Gastrocnemius medialis (tissue), 4 donors: ENCODE results near the gene GLI3. TPM values are rescaled to one million over a fixed set of nuclear protein-coding genes. Genes with fewer than 3 reads are reported as not detected.

Source experiments
- ATAC-seq, 2 donors: fragments of 150-250 bp; one replicate each; pipeline ENCODE4 v1.9.1; 2016
- DNase-seq, 2 donors: peaks; one replicate each; pipeline ENCODE4 v3.0.0-alpha.2; 2019
- H3K27ac ChIP-seq, 4 donors: fragments of 200-600 bp; sonication (generic); 1 replicate in 1 of 4; 2 replicates in 3 of 4; pipeline ENCODE4 v1.5.1; 2016 to 2018; ENCODE audit warnings: mild to moderate bottlenecking in 2 of 4, moderate library complexity in 1 of 4
- H3K27me3 ChIP-seq, 3 donors: fragments of 200-600 bp; sonication (generic) in 2 of 3; 1 replicate in 1 of 3; 2 replicates in 2 of 3; pipeline versions ENCODE4 v1.5.1 to v1.6.0; 2016 to 2019; ENCODE audit warnings: mild to moderate bottlenecking in 1 of 3, moderate library complexity in 1 of 3
- H3K36me3 ChIP-seq, 2 donors: fragments of 200-600 bp; sonication (generic) in 1 of 2; one replicate each; pipeline ENCODE4 v1.5.1; 2017 to 2018
- H3K4me1 ChIP-seq, 2 donors: fragments of 200-600 bp; sonication (generic) in 1 of 2; one replicate each; pipeline ENCODE4 v1.5.1; 2016 to 2017; ENCODE audit warnings: mild to moderate bottlenecking in 2 of 2
- H3K4me3 ChIP-seq, 4 donors: fragments of 200-600 bp; sonication (generic) in 3 of 4; 1 replicate in 1 of 4; 2 replicates in 3 of 4; pipeline ENCODE4 v1.5.1; 2016 to 2019; ENCODE audit warnings: mild to moderate bottlenecking in 2 of 4
- H3K9me3 ChIP-seq, 3 donors: fragments of 200-600 bp; sonication (generic) in 2 of 3; 1 replicate in 1 of 3; 2 replicates in 2 of 3; pipeline ENCODE4 v1.5.1; 2016 to 2019
- POLR2A ChIP-seq, 2 donors: fragments of 450-650 bp; IDR thresholded peaks; one replicate each; pipeline ENCODE4 v1.6.1; 2017; ENCODE audit warnings: antibody characterized with exemption in 2 of 2, mild to moderate bottlenecking in 2 of 2, moderate library complexity in 2 of 2
- in situ Hi-C, 4 donors: fragments of 200-750 bp; cut with MboI; loops; one replicate each; pipeline versions ENCODE4 v1.15.0 to v1.8.0; 2017; ENCODE audit warnings: low sequenced_read_pairs in 4 of 4
- intact Hi-C: fragments of 100-400 bp; cut with DNase I; formaldehyde crosslinking; loops from one replicate; pipeline ENCODE4 v1.15.1; 2023; ENCODE audit warnings: low total_unique reads
- total RNA-seq, 4 donors: library from RNA; depleted of rRNA; stranded (reverse); fragments of >200 nt; gene quantifications; one replicate each; pipeline versions ENCODE4 v1.1.0 to v1.2.3, GENCODE V29; 2016
- TF ChIP-seq, protein P1 (sequence below), 5 experiments: fragments of 450-650 bp in 3 of 5; fragments of 200-600 bp in 2 of 5; sonication (generic) in 2 of 5; IDR thresholded peaks in 4 of 5; conservative IDR thresholded peaks in 1 of 5; 1 replicate in 4 of 5; 2 replicates in 1 of 5; pipeline ENCODE4 v1.5.1; 2016 to 2019; ENCODE audit warnings: antibody characterized with exemption in 5 of 5, mild to moderate bottlenecking in 3 of 5, moderate library complexity in 3 of 5

The GLI3 gene
- total RNA-seq, 4 donors from 2014 or later = 0.46 to 1.6 (median 0.81) TPM

DNA sequence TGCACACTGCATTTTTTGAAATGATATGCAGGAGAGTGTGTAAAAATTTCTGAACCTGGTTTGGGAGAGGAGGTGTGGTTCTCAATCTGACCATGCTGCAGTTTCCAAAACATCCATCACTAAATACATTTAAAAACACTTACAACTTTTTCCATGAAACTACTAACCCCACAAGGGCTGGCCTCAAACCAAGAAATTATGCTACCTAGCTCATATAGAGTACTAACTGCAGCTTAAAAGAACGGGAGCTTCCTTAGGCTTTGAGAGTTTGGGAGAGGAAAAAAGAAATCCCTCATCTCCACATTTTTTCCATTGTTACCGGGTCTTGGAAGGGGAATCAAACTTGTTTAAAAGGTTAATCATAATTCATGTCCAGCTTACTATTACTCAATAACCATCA, 214.2 kb downstream of the GLI3 start:
- Histone ChIP-seq H3K4me1 (no peaks in the 10 kb centered on the region), H3K4me3 (no peak overlapping the region), H3K27ac (no peak overlapping the region), H3K36me3 (no peaks in the 10 kb centered on the region), H3K9me3 (no peaks in the 10 kb centered on the region), H3K27me3 (no peaks in the 10 kb centered on the region)
- in situ Hi-C loops (no loop called here), intact Hi-C loops (no loop called here)
- TF ChIP-seq POLR2A (IDR thresholded peaks at IDR 0.05) = no peak
- TF ChIP-seq, protein P1, sequence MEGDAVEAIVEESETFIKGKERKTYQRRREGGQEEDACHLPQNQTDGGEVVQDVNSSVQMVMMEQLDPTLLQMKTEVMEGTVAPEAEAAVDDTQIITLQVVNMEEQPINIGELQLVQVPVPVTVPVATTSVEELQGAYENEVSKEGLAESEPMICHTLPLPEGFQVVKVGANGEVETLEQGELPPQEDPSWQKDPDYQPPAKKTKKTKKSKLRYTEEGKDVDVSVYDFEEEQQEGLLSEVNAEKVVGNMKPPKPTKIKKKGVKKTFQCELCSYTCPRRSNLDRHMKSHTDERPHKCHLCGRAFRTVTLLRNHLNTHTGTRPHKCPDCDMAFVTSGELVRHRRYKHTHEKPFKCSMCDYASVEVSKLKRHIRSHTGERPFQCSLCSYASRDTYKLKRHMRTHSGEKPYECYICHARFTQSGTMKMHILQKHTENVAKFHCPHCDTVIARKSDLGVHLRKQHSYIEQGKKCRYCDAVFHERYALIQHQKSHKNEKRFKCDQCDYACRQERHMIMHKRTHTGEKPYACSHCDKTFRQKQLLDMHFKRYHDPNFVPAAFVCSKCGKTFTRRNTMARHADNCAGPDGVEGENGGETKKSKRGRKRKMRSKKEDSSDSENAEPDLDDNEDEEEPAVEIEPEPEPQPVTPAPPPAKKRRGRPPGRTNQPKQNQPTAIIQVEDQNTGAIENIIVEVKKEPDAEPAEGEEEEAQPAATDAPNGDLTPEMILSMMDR (IDR thresholded peaks at IDR 0.05 in 4 of 5, conservative IDR thresholded peaks at IDR 0.05 in 1 of 5) = no peak
- ATAC-seq = no peak
- no peak for DNase-seq

DNA sequence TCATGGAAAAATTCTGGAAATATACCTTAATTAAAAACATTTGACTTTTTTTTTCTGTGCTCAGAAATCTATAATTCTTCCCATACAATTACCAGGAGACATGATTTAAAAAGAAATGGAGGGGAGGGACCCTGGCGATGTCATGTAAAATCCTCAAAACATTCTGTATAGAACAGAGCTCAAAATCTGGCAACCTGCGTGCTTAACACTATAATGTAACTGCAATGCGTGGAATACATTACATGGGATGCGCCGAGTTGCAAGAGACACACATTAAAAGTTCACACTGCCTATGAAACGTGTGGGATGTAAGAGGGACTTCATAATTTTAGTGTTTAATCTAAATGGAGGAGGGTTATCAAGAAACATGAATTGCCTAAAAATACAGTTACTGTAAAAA, 215.0 kb downstream of the GLI3 start:
- H3K36me3 ChIP-seq = no peaks in the 10 kb centered on the region
- intact Hi-C loops (no loop called here), in situ Hi-C loops (no loop called here)

DNA sequence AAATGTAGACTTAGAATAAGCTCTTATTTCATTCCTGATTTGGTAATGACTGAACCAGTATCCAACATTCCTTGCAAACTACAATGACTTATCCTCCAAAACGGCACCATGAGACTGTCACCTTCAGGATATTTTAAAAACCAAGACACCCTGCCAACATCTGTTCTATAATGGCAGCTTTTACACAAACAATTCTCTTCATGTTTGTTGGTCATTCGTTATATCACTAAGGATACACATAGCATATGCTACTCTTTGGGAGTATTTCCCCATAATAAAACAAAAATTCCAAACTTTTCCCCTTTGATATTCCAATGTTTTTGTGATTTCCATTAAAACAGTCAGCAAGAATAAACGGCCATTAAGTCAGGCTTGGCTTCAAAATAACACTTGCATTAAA, 215.4 kb downstream of the GLI3 start:
- no peak for ATAC-seq
- intact Hi-C loops = no loop called here

More for the DNA sequence above, 215.0 kb downstream of the GLI3 start:
- Histone ChIP-seq H3K4me1 (no peaks in the 10 kb centered on the region), H3K27me3 (no peaks in the 10 kb centered on the region), H3K27ac (no peak overlapping the region), H3K9me3 (no peaks in the 10 kb centered on the region), H3K4me3 (no peak overlapping the region)
- TF ChIP-seq POLR2A (IDR thresholded peaks at IDR 0.05) = no peak
- TF ChIP-seq, protein P1 (IDR thresholded peaks at IDR 0.05 in 4 of 5, conservative IDR thresholded peaks at IDR 0.05 in 1 of 5) = no peak
- no peak for DNase-seq
- no peak for ATAC-seq

DNA sequence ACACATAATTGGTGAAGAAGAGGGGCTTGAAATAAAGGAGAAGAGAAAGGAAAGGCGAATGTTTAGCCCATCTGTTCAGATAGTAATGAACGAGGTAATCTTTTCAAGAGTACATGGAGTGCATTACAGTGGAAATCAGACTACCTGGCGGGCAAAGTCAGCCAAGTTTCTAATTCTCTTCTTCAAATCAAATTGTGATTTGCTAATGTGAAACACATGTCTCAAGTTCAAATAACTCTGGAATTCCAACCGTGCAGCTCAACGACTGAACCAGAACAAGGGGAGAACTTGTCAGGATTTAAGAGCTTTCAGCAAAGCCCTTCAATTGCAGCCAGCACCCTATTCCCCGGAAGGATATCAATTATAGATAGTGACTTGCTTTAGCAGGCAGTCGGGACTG, 216.9 kb downstream of the GLI3 start:
- no peak for TF ChIP-seq POLR2A (IDR thresholded peaks at IDR 0.05)
- TF ChIP-seq, protein P1 (IDR thresholded peaks at IDR 0.05 in 4 of 5, conservative IDR thresholded peaks at IDR 0.05 in 1 of 5) = no peak
- no peaks in the 10 kb centered on the region for H3K36me3 ChIP-seq
- no peak overlapping the region for H3K27ac ChIP-seq
- H3K9me3 ChIP-seq = peaks cover 0 to under 1% (median 0%) of the 10 kb centered on the region in 3 donors
- intact Hi-C loops (no loop called here), in situ Hi-C loops (no loop called here)
- H3K4me3 ChIP-seq = no peak overlapping the region
- no peaks in the 10 kb centered on the region for H3K27me3 ChIP-seq
- DNase-seq (no peak), ATAC-seq (no peak)
- H3K4me1 ChIP-seq = no peaks in the 10 kb centered on the region

More for the DNA sequence above, 215.4 kb downstream of the GLI3 start:
- no peak for DNase-seq
- Histone ChIP-seq H3K4me1 (no peaks in the 10 kb centered on the region), H3K4me3 (no peak overlapping the region), H3K27me3 (no peaks in the 10 kb centered on the region), H3K9me3 (no peaks in the 10 kb centered on the region), H3K27ac (no peak overlapping the region), H3K36me3 (no peaks in the 10 kb centered on the region)
- no peak for TF ChIP-seq POLR2A (IDR thresholded peaks at IDR 0.05)
- TF ChIP-seq, protein P1 (IDR thresholded peaks at IDR 0.05 in 4 of 5, conservative IDR thresholded peaks at IDR 0.05 in 1 of 5) = no peak
- in situ Hi-C loops = no loop called here

DNA sequence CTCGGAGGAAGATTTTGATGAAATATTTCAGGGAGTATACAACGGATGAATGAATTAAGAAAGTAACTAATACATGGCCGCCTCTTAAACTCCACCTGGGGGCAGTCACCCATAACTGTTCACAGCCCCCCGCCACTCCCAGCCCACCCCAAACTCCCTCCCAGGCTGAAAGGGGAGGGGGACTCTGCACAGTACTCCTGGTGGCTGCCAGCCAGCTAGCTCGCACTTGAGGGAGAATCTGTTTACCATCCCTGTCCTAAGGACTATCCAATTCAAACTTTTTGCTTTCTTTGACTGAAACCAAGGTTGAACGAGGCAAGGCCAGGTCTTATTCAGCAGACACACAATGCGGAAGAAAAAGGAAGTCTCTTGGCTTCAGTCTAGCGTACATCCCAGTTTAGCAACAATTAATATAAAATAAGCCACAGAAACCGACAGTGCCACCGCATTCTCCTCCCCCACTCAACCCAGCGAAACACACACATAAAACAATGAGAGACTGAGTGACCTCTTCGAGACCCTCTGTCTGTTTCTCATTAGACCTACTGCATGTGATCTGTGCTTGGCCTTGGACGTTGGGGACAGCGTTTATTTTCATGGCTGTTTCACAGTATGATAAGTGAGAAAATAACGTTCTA, 219.5 kb downstream of the GLI3 start:
- no peaks in the 10 kb centered on the region for H3K36me3 ChIP-seq
- intact Hi-C loops = no loop called here
- DNase-seq (no peak), ATAC-seq (no peak)
- H3K4me3 ChIP-seq = no peak overlapping the region
- H3K4me1 ChIP-seq = no peaks in the 10 kb centered on the region
- H3K27ac ChIP-seq = no peak overlapping the region
- in situ Hi-C loops = no loop called here
- H3K27me3 ChIP-seq = no peaks in the 10 kb centered on the region
- peaks cover 0 to 10% (median 4%) of the 10 kb centered on the region in 3 donors for H3K9me3 ChIP-seq
- TF ChIP-seq, protein P1 (IDR thresholded peaks at IDR 0.05 in 4 of 5, conservative IDR thresholded peaks at IDR 0.05 in 1 of 5) = no peak
- no peak for TF ChIP-seq POLR2A (IDR thresholded peaks at IDR 0.05)
